GM23338 (cell line): ENCODE data around the gene SLC9A3. TPM values are rescaled to one million over a fixed set of nuclear protein-coding genes. Genes with fewer than 3 reads are reported as not detected.

Experiments used
- ATAC-seq: fragments of 200-7000 bp; cut with Tn5 transposase; 3 replicates; pipeline ENCODE4 v1.9.1; 2020
- DNase-seq: peaks from one replicate; pipeline ENCODE4 v3.0.0-alpha.2; 2015; ENCODE audit warnings: low spot score
- H2AFZ ChIP-seq: fragments of 200-600 bp; sonication (generic); 2 replicates; pipeline ENCODE4 v1.8.0; 2016; ENCODE audit warnings: antibody characterized with exemption, mild to moderate bottlenecking, moderate library complexity
- H3F3A ChIP-seq: fragments of 200-600 bp; sonication (generic); replicated peaks from 2 replicates; pipeline ENCODE4 v1.8.0; 2017; ENCODE audit warnings: antibody characterized with exemption, mixed run types, low read depth
- H3K27ac ChIP-seq: fragments of 200-600 bp; sonication (generic); 2 replicates; pipeline ENCODE4 v1.6.1; 2016; ENCODE audit warnings: low read depth
- H3K27me3 ChIP-seq: fragments of 200-600 bp; sonication (generic); 2 replicates; pipeline ENCODE4 v1.8.0; 2016; ENCODE audit warnings: mild to moderate bottlenecking, mixed run types, moderate library complexity; ENCODE audit not compliant: insufficient read depth
- H3K36me3 ChIP-seq: fragments of 200-600 bp; sonication (generic); 2 replicates; pipeline ENCODE4 v1.8.0; 2016; ENCODE audit warnings: mild to moderate bottlenecking; ENCODE audit not compliant: insufficient read depth
- H3K4me1 ChIP-seq: fragments of 200-600 bp; sonication (generic); 2 replicates; pipeline ENCODE4 v1.8.0; 2016; ENCODE audit warnings: mild to moderate bottlenecking, moderate library complexity; ENCODE audit not compliant: insufficient read depth
- H3K4me2 ChIP-seq: fragments of 200-600 bp; sonication (generic); 2 replicates; pipeline ENCODE4 v1.7.1; 2017; ENCODE audit warnings: mixed run types
- H3K4me3 ChIP-seq: fragments of 200-600 bp; sonication (generic); 2 replicates; pipeline ENCODE4 v1.6.1; 2016; ENCODE audit warnings: mixed run types
- H3K79me2 ChIP-seq: fragments of 200-600 bp; sonication (generic); replicated peaks from 2 replicates; pipeline ENCODE4 v1.8.0; 2017; ENCODE audit warnings: mild to moderate bottlenecking; ENCODE audit not compliant: insufficient read depth
- H3K9me2 ChIP-seq: fragments of 200-600 bp; sonication (generic); 2 replicates; pipeline ENCODE4 v1.8.0; 2017; ENCODE audit not compliant: insufficient read depth
- H4K20me1 ChIP-seq: fragments of 200-600 bp; sonication (generic); replicated peaks from 2 replicates; pipeline ENCODE4 v1.8.0; 2017; ENCODE audit warnings: mild to moderate bottlenecking; ENCODE audit not compliant: insufficient read depth
- H3K27ac Mint-ChIP-seq: 2 replicates; pipeline ENCODE4 v1.8.0; 2020; ENCODE audit warnings: inconsistent platforms, mild to moderate bottlenecking, moderate library complexity, mixed read lengths
- H3K27me3 Mint-ChIP-seq: 3 replicates; pipeline ENCODE4 v1.8.0; 2022; ENCODE audit warnings: low read depth, mild to moderate bottlenecking, moderate library complexity, mixed read lengths, inconsistent platforms; ENCODE audit not compliant: insufficient read depth, poor library complexity
- H3K36me3 Mint-ChIP-seq: 3 replicates; pipeline ENCODE4 v1.8.0; 2021; ENCODE audit warnings: low read depth, mild to moderate bottlenecking, inconsistent platforms, moderate library complexity, mixed read lengths
- H3K4me1 Mint-ChIP-seq: 3 replicates; pipeline ENCODE4 v1.8.0; 2020; ENCODE audit warnings: mild to moderate bottlenecking, inconsistent platforms, mixed read lengths
- H3K4me3 Mint-ChIP-seq: 3 replicates; pipeline ENCODE4 v1.8.0; 2021; ENCODE audit warnings: moderate library complexity, mild to moderate bottlenecking, inconsistent platforms, mixed read lengths
- H3K9me3 Mint-ChIP-seq: 3 replicates; pipeline ENCODE4 v1.8.0; 2020; ENCODE audit warnings: moderate library complexity, mild to moderate bottlenecking, inconsistent platforms, mixed read lengths
- CREB1 ChIP-seq: fragments of 250-450 bp; sonication (Bioruptor Pico); IDR thresholded peaks from 2 replicates; pipeline ENCODE4 v1.5.0; 2020; ENCODE audit warnings: low read depth, mild to moderate bottlenecking, moderate library complexity
- CTCF ChIP-seq, 2 experiments: fragments of 200-600 bp in 1 of 2; sonication (generic) in 1 of 2; conservative IDR thresholded peaks; 2 replicates each; pipeline versions ENCODE4 v1.5.1 to v1.6.1; 2016 to 2017; ENCODE audit warnings: antibody characterized with exemption in 2 of 2, low read depth in 2 of 2, mild to moderate bottlenecking in 2 of 2, moderate library complexity in 1 of 2
- EZH2 ChIP-seq: fragments of 200-600 bp; sonication (generic); IDR thresholded peaks from one replicate; pipeline ENCODE4 v1.8.0; 2017; ENCODE audit warnings: antibody characterized with exemption, mild to moderate bottlenecking, low read depth; ENCODE audit not compliant: unreplicated experiment
- EZH2phosphoT487 ChIP-seq: fragments of 200-600 bp; sonication (generic); IDR thresholded peaks from one replicate; pipeline ENCODE4 v1.8.1; 2018; ENCODE audit warnings: antibody characterized with exemption; ENCODE audit not compliant: unreplicated experiment
- JUNB ChIP-seq: IDR thresholded peaks from one replicate; pipeline ENCODE4 v1.6.1; 2016; ENCODE audit warnings: antibody characterized with exemption; ENCODE audit not compliant: unreplicated experiment
- REST ChIP-seq: IDR thresholded peaks from one replicate; pipeline ENCODE4 v1.6.1; 2018; ENCODE audit warnings: antibody characterized with exemption; ENCODE audit not compliant: unreplicated experiment
- ZNF331 ChIP-seq: fragments of 250-450 bp; sonication (Bioruptor Pico); IDR thresholded peaks from 2 replicates; pipeline ENCODE4 v1.5.0; 2020; ENCODE audit warnings: low read depth, mild to moderate bottlenecking, moderate library complexity
- ZNF462 ChIP-seq: fragments of 250-450 bp; sonication (Bioruptor Pico); IDR thresholded peaks from 2 replicates; pipeline ENCODE4 v1.5.0; 2020; ENCODE audit warnings: mild to moderate bottlenecking, moderate library complexity
- polyA plus RNA-seq: library from polyadenylated mRNA; unstranded; fragments of >200 nt; fragmentation: Nextera tagmentation; extraction: Ambion mirVana; gene quantifications from 2 replicates; pipeline ENCODE4 v1.2.1, GENCODE V29; 2016
- total RNA-seq: library from RNA; depleted of rRNA; stranded (reverse); fragments of >200 nt; shearing (Covaris generic); gene quantifications from 2 replicates; pipeline ENCODE4 v1.2.3, GENCODE V29; 2014
- TF ChIP-seq, protein P1 (sequence below): IDR thresholded peaks from 2 replicates; pipeline ENCODE4 v1.6.1; 2016; ENCODE audit warnings: antibody characterized with exemption

SLC9A3 gene
- total and polyA plus RNA-seq, 2 experiments from 2014 or later = 0.39 to 3.1 TPM

- no peak overlapping the region for H3K27ac ChIP-seq
Observed at GRCh38 chr5:421901-422300, 102.3 kb downstream of the SLC9A3 start.

More at GRCh38 chr5:421901-422300, 102.3 kb downstream of the SLC9A3 start:
- TF ChIP-seq CREB1 (CRISPR knock-in tag) = no peak
- no peak for TF ChIP-seq CTCF (conservative IDR thresholded peaks at IDR 0.05; ENCODE audit: low read depth in 2 of 2)
- TF ChIP-seq ZNF462 (CRISPR knock-in tag) = no peak
- no peak for TF ChIP-seq ZNF331 (CRISPR knock-in tag)
- TF ChIP-seq JUNB = no peak
- TF ChIP-seq, protein P1, sequence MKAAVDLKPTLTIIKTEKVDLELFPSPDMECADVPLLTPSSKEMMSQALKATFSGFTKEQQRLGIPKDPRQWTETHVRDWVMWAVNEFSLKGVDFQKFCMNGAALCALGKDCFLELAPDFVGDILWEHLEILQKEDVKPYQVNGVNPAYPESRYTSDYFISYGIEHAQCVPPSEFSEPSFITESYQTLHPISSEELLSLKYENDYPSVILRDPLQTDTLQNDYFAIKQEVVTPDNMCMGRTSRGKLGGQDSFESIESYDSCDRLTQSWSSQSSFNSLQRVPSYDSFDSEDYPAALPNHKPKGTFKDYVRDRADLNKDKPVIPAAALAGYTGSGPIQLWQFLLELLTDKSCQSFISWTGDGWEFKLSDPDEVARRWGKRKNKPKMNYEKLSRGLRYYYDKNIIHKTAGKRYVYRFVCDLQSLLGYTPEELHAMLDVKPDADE = no peak
- no peak for TF ChIP-seq EZH2phosphoT487
- TF ChIP-seq EZH2 = no peak
- no peak for TF ChIP-seq REST
- ATAC-seq = no peak
- H3K36me3 Mint-ChIP-seq = no peaks in the 10 kb centered on the region
- Histone ChIP-seq H3F3A (no peaks in the 10 kb centered on the region), H3K9me2 (peaks cover 8% of the 10 kb centered on the region), H3K27me3 (no peaks in the 10 kb centered on the region), H3K4me1 (no peaks in the 10 kb centered on the region), H4K20me1 (no peaks in the 10 kb centered on the region), H3K4me3 (no peak overlapping the region), H3K79me2 (no peaks in the 10 kb centered on the region), H3K4me2 (no peak overlapping the region), H2AFZ (no peak overlapping the region), H3K36me3 (no peaks in the 10 kb centered on the region)
- DNase-seq = no peak
- no peak overlapping the region for H3K4me3 Mint-ChIP-seq
- peaks cover 4% of the 10 kb centered on the region; the same call in 1 of the 3 replicates for H3K4me1 Mint-ChIP-seq
- no peaks in the 10 kb centered on the region for H3K9me3 Mint-ChIP-seq
- peaks cover 8% of the 10 kb centered on the region for H3K27me3 Mint-ChIP-seq
- H3K27ac Mint-ChIP-seq = no peak overlapping the region
